ENCODE measurements around the gene SH2B2. TPM values are rescaled to one million over a fixed set of nuclear protein-coding genes. Genes with fewer than 3 reads are reported as not detected.

Gene SH2B2
- total RNA-seq = 0.44 and 0.60 TPM in 2 replicates

- peak; percentile 44 to 61 for DNase-seq (ENCODE audit: low read depth in 2 of 2)
Measured at GRCh38 chr7:102286237-102287110, at the start of gene SH2B2. TSS of gene SH2B2 (plus strand) at chr7:102286868. CDS start at chr7:102300551, 13,683 bp downstream.

- no peak for DNase-seq (ENCODE audit: low read depth in 2 of 2)
Measured at GRCh38 chr7:102239206-102239820, 47.4 kb upstream of the SH2B2 start.

- no peak for DNase-seq (ENCODE audit: low read depth in 2 of 2)
Measured at GRCh38 chr7:102241431-102241830, 45.2 kb upstream of the SH2B2 start.

- no peak for DNase-seq (ENCODE audit: low read depth in 2 of 2)
Measured at GRCh38 chr7:102244601-102245000, 42.1 kb upstream of the SH2B2 start.

GRCh38 chr7:102248081-102248455 lies 38.6 kb upstream of the SH2B2 start:
- DNase-seq (ENCODE audit: low read depth in 2 of 2) = no peak

GRCh38 chr7:102248456-102249395 lies 37.9 kb upstream of the SH2B2 start:
- no peak for DNase-seq (ENCODE audit: low read depth in 2 of 2)

GRCh38 chr7:102251531-102252365 lies 34.9 kb upstream of the SH2B2 start:
- no peak for DNase-seq (ENCODE audit: low read depth in 2 of 2)

GRCh38 chr7:102252366-102252982 lies 34.2 kb upstream of the SH2B2 start:
- DNase-seq (ENCODE audit: low read depth in 2 of 2) = no peak

GRCh38 chr7:102253066-102253972 lies 33.3 kb upstream of the SH2B2 start:
- no peak for DNase-seq (ENCODE audit: low read depth in 2 of 2)

- DNase-seq (ENCODE audit: low read depth in 2 of 2) = no peak
Measured at GRCh38 chr7:102253973-102254370, 32.7 kb upstream of the SH2B2 start.

- no peak for DNase-seq (ENCODE audit: low read depth in 2 of 2)
Measured at GRCh38 chr7:102254521-102254920, 32.1 kb upstream of the SH2B2 start.

GRCh38 chr7:102255501-102255900 lies 31.2 kb upstream of the SH2B2 start:
- DNase-seq (ENCODE audit: low read depth in 2 of 2) = no peak

GRCh38 chr7:102255916-102256315 lies 30.8 kb upstream of the SH2B2 start:
- DNase-seq (ENCODE audit: low read depth in 2 of 2) = no peak

GRCh38 chr7:102258073-102258748 lies 28.5 kb upstream of the SH2B2 start:
- DNase-seq (ENCODE audit: low read depth in 2 of 2) = no peak

- no peak for DNase-seq (ENCODE audit: low read depth in 2 of 2)
Measured at GRCh38 chr7:102258749-102259107, 27.9 kb upstream of the SH2B2 start.

GRCh38 chr7:102260856-102261255 lies 25.8 kb upstream of the SH2B2 start:
- DNase-seq (ENCODE audit: low read depth in 2 of 2) = peak in 1 of 2 donors; percentile 18

GRCh38 chr7:102261451-102261850 lies 25.2 kb upstream of the SH2B2 start:
- no peak for DNase-seq (ENCODE audit: low read depth in 2 of 2)

GRCh38 chr7:102262546-102262945 lies 24.1 kb upstream of the SH2B2 start:
- DNase-seq (ENCODE audit: low read depth in 2 of 2) = no peak

- peak in 1 of 2 donors; percentile 49 for DNase-seq (ENCODE audit: low read depth in 2 of 2)
Measured at GRCh38 chr7:102264367-102264891, 22.2 kb upstream of the SH2B2 start.

Measured in lung microvascular endothelial cell (primary cell).